CD4-positive, alpha-beta T cell treated with Interleukin-15 for 4 hours (primary cell): Measurements from ENCODE around the gene FAM110D.

Experiments
- DNase-seq: peaks from one replicate; pipeline ENCODE4 v3.0.0-alpha.2; 2020; ENCODE audit warnings: low spot score

The FAM110D gene

GRCh38 chr1:26129778-26130177 lies 29.1 kb upstream of the FAM110D start:
- no peak for DNase-seq

- no peak for DNase-seq
Observed at GRCh38 chr1:26130695-26131094, 28.2 kb upstream of the FAM110D start.

- DNase-seq: no peak
Observed at GRCh38 chr1:26132128-26132833, 26.6 kb upstream of the FAM110D start.

GRCh38 chr1:26132834-26133167 lies 26.1 kb upstream of the FAM110D start:
- DNase-seq: no peak

DNA sequence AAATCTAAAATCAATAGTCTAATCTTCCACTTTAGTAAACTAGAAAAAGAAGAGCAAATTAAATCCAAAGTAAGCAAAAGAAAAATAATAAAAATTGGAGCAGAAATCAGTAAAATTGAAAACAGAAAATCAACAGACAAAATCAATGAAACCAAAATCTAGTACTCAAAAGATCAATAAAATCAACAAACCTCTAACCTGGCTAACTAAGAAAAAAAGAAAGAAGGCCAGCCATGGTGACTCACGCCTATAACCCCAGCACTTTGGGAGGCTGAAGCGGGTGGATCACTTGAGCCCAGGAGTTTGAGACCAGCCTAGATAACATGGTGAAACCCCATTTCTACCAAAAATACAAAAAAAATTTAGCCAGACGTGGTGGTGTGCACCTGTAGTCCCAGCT lies 24.4 kb upstream of the FAM110D start:
- DNase-seq: no peak

- DNase-seq: no peak
Observed at GRCh38 chr1:26138974-26139558, 19.8 kb upstream of the FAM110D start.

DNA sequence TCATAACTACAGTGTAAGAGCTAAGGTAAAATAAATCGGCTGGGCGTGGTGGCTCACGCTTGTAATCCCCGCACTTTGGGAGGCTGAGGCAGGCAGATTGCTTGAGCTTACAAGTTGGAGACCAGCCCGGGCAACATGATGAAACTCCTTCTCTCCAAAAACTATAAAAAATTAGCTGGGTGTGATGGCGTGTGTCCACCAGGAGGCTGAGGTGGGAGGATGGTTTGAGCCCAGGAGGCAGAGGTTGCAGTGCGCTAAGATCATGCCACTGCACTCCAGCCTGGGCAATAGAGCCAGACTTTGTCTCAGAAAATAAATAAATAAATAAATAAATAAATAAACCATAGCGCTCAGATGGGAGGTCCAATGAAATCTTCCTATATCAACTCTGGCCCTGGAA lies 16.7 kb upstream of the FAM110D start:
- DNase-seq: no peak

DNA sequence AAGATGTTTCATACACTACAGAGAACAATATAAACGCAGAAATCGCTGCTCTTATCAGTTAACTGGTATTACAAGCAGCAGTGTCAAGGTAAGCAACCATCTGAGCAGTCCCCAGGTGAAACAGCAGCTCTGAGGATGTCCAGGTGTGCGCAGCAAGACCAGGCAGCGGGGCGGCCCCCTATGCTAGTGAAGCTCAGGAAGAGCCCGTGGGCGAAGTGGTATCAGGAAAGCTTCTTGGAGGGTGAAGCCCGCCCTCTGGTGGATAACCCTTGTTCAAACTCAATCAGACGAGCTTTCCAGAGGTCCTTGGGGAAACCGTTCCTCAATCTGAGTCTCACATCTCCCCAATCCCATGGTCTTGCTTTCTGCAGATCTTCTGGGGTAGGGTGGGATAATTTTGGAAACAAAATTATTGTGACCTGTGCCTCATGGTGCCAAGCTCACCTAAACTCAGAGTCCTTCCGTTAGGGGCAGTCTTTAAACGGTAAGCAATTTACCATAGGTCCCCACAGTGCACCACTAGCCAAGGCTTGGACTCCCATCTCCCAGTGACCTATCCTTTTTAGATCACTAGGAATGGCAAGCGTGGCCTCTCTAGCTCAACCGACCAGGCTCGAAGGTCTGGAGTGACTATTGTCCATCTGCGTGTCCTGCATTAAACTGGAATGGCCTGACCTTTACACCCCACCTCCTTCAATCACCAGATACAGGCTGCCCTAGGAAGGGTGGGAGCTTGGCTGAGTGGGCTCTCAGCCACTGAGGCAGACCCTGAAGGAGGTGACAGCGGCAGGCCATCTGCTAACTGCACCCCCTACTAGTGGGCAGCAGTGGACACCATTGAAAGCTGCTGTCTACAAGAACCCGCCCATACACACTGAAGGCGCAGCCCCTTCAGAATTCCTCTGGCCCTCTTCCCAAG lies 13.6 kb upstream of the FAM110D start:
- DNase-seq: peak; percentile 76

- no peak for DNase-seq
Observed at GRCh38 chr1:26145960-26146294, 13.0 kb upstream of the FAM110D start.

GRCh38 chr1:26148887-26149286 lies 10.0 kb upstream of the FAM110D start:
- DNase-seq: no peak

GRCh38 chr1:26153966-26154532 lies 4.8 kb upstream of the FAM110D start:
- no peak for DNase-seq

DNA sequence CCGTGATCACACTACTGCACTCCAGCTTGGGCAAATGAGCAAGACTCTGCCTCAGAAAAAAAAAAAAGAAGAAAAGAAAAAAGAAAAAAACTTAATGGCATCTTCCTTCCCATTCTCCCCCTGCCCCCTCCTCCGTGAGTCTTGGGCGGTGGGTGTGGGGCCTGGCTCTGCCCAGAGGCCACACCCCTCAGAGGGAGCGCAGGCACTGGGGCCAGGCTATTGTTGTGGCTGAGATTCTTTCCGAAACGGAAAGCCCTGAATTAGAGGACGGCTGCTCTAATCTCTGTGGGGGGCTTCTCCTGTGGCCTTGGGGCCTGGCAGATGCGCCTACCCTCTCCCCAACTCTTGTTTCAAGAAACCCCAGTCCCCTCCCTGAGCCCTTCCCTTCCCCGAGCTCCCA lies 4.1 kb upstream of the FAM110D start:
- DNase-seq: no peak

- no peak for DNase-seq
Observed at GRCh38 chr1:26155370-26156284, 3.3 kb upstream of the FAM110D start.

- no peak for DNase-seq
Observed at GRCh38 chr1:26156285-26157038, 2.4 kb upstream of the FAM110D start.

- DNase-seq: no peak
Observed at GRCh38 chr1:26158271-26158907, 490 bp upstream of the FAM110D start.

GRCh38 chr1:26159743-26160039 lies 812 bp downstream of the FAM110D start:
- no peak for DNase-seq

- no peak for DNase-seq
Observed at GRCh38 chr1:26160527-26161414, 1.9 kb downstream of the FAM110D start.

- DNase-seq: no peak
Observed at GRCh38 chr1:26161415-26162219, 2.7 kb downstream of the FAM110D start.

- DNase-seq: no peak
Observed at GRCh38 chr1:26162220-26162709, 3.4 kb downstream of the FAM110D start.
